GM23248 (cell line): ENCODE results near the gene RALGPS1.

ENCODE experiments used
- EZH2 ChIP-seq: fragments of 200-600 bp; sonication (generic); IDR thresholded peaks from 2 replicates; pipeline ENCODE4 v1.6.1; 2018; ENCODE audit warnings: antibody characterized with exemption, mild to moderate bottlenecking; ENCODE audit not compliant: insufficient read depth, poor library complexity, severe bottlenecking
- EZH2phosphoT487 ChIP-seq: fragments of 200-600 bp; sonication (generic); IDR thresholded peaks from 2 replicates; pipeline ENCODE4 v1.6.1; 2018; ENCODE audit warnings: antibody characterized with exemption, moderate library complexity, mild to moderate bottlenecking, low read depth; ENCODE audit not compliant: insufficient read depth

GRCh38 chr9:127136081-127136879, 221.7 kb downstream of the RALGPS1 start:
- TF ChIP-seq EZH2phosphoT487 (no peak), EZH2 (no peak)
